IMR-90 (cell line): ENCODE measurements around the gene PMF1. TPM values are rescaled to one million over a fixed set of nuclear protein-coding genes. Genes with fewer than 3 reads are reported as not detected.

Experiments used
- ATAC-seq: fragments of 200-7000 bp; cut with Tn5 transposase; 2 replicates; pipeline ENCODE4 v1.9.1; 2020; ENCODE audit warnings: low read depth, mild to moderate bottlenecking, moderate library complexity
- BruUV-seq: library from RNA; stranded (reverse); fragments of 400-500 nt; replicated peaks from 2 replicates; lab custom pipeline; 2021; lab: Mats Ljungman, UMichigan
- CTCF ChIA-PET: fragments of 300-600 bp; formaldehyde crosslinking; extraction: SDS; loops from one replicate; lab custom pipeline; 2021; ENCODE audit warnings: antibody characterized with exemption; lab: Yijun Ruan, JAX
- POLR2A ChIA-PET: fragments of 300-600 bp; sonication (Branson Sonifier 250); formaldehyde crosslinking; loops from one replicate; lab custom pipeline; 2022; ENCODE audit warnings: antibody characterized with exemption; ENCODE audit not compliant: unreplicated experiment; lab: Charles Lee
- DNase-seq: peaks from one replicate; pipeline ENCODE4 v3.0.0; 2013
- H2AFZ ChIP-seq: replicated peaks from 2 replicates; pipeline ENCODE3; 2013; ENCODE audit warnings: low read length, mild to moderate bottlenecking; ENCODE audit not compliant: poor library complexity
- H2AK5ac ChIP-seq: 2 replicates; pipeline ENCODE4 v1.6.1; 2013; ENCODE audit warnings: low read depth, low read length, inconsistent platforms
- H2AK9ac ChIP-seq: replicated peaks from 2 replicates; pipeline ENCODE3; 2013; ENCODE audit warnings: mild to moderate bottlenecking, low read depth, low read length, moderate library complexity; ENCODE audit not compliant: poor library complexity
- H2BK120ac ChIP-seq: 2 replicates; pipeline ENCODE4 v1.6.1; 2013; ENCODE audit warnings: low read depth, low read length, inconsistent platforms
- H2BK15ac ChIP-seq: 3 replicates; pipeline ENCODE4 v1.6.1; 2013; ENCODE audit warnings: low read depth, low read length, inconsistent platforms
- H2BK20ac ChIP-seq: 2 replicates; pipeline ENCODE4 v1.6.1; 2013; ENCODE audit warnings: low read depth, mild to moderate bottlenecking, inconsistent platforms, low read length, moderate library complexity
- H2BK5ac ChIP-seq: 2 replicates; pipeline ENCODE4 v1.6.1; 2013; ENCODE audit warnings: mild to moderate bottlenecking, low read depth, low read length, inconsistent platforms; ENCODE audit not compliant: poor library complexity, severe bottlenecking
- H3K14ac ChIP-seq: replicated peaks from 2 replicates; pipeline ENCODE4 v1.6.1; 2013; ENCODE audit warnings: low read depth, low read length, inconsistent platforms
- H3K18ac ChIP-seq: 2 replicates; pipeline ENCODE4 v1.6.1; 2013; ENCODE audit warnings: low read depth, low read length, control low read depth
- H3K23ac ChIP-seq: 2 replicates; pipeline ENCODE4 v1.6.1; 2013; ENCODE audit warnings: low read depth, low read length, inconsistent platforms
- H3K27ac ChIP-seq: 2 replicates; pipeline ENCODE4 v1.5.1; 2013; ENCODE audit warnings: mild to moderate bottlenecking, control low read depth, low read length; ENCODE audit not compliant: insufficient read depth
- H3K27me3 ChIP-seq: 2 replicates; pipeline ENCODE4 v1.6.1; 2013; ENCODE audit warnings: low read length; ENCODE audit not compliant: control insufficient read depth, insufficient read depth
- H3K36me3 ChIP-seq: 2 replicates; pipeline ENCODE4 v1.6.1; 2013; ENCODE audit warnings: low read length, mixed read lengths; ENCODE audit not compliant: control insufficient read depth, insufficient read depth
- H3K4ac ChIP-seq: 2 replicates; pipeline ENCODE4 v1.6.1; 2013; ENCODE audit warnings: low read depth, low read length, inconsistent platforms
- H3K4me1 ChIP-seq: 2 replicates; pipeline ENCODE4 v1.6.1; 2013; ENCODE audit warnings: low read length, mixed read lengths; ENCODE audit not compliant: control insufficient read depth, insufficient read depth
- H3K4me2 ChIP-seq: 2 replicates; pipeline ENCODE4 v1.6.1; 2013; ENCODE audit warnings: low read depth, mild to moderate bottlenecking, control low read depth, low read length, moderate library complexity
- H3K4me3 ChIP-seq: 2 replicates; pipeline ENCODE4 v1.5.1; 2013; ENCODE audit warnings: low read depth, mild to moderate bottlenecking, control low read depth, low read length, moderate library complexity; ENCODE audit not compliant: insufficient read depth
- H3K56ac ChIP-seq: 2 replicates; pipeline ENCODE4 v1.6.1; 2013; ENCODE audit warnings: low read length, inconsistent platforms; ENCODE audit not compliant: insufficient read depth; ENCODE audit errors: extremely low read depth
- H3K79me1 ChIP-seq, 2 experiments: 2 replicates each; pipeline ENCODE4 v1.6.1; 2013; ENCODE audit warnings: low read length in 2 of 2, inconsistent platforms in 1 of 2, low read depth in 1 of 2
- H3K9ac ChIP-seq: 2 replicates; pipeline ENCODE4 v1.6.1; 2013; ENCODE audit warnings: low read depth, low read length, control low read depth
- H3K9me1 ChIP-seq: 2 replicates; pipeline ENCODE4 v1.6.1; 2013; ENCODE audit warnings: low read length, inconsistent platforms; ENCODE audit not compliant: insufficient read depth
- H3K9me3 ChIP-seq: 2 replicates; pipeline ENCODE4 v1.6.1; 2013; ENCODE audit warnings: low read length; ENCODE audit not compliant: control insufficient read depth, insufficient read depth
- H4K20me1 ChIP-seq: 2 replicates; pipeline ENCODE4 v1.6.1; 2013; ENCODE audit warnings: low read length, inconsistent platforms; ENCODE audit not compliant: insufficient read depth
- H4K5ac ChIP-seq: 2 replicates; pipeline ENCODE4 v1.6.1; 2013; ENCODE audit warnings: mild to moderate bottlenecking, low read depth, low read length, control low read depth
- H4K8ac ChIP-seq, 2 experiments: 2 replicates each; pipeline ENCODE4 v1.6.1; 2013; ENCODE audit warnings: low read depth in 2 of 2, low read length in 2 of 2, control low read depth in 1 of 2, inconsistent platforms in 1 of 2
- H4K91ac ChIP-seq: 2 replicates; pipeline ENCODE4 v1.6.1; 2013; ENCODE audit warnings: low read depth, low read length, inconsistent platforms; ENCODE audit not compliant: insufficient read depth
- BHLHE40 ChIP-seq: fragments of 150-350 bp; IDR thresholded peaks from 2 replicates; pipeline ENCODE4 v1.6.1; 2016; ENCODE audit warnings: mild to moderate bottlenecking, low read depth, low read length
- CEBPB ChIP-seq: IDR thresholded peaks from 2 replicates; pipeline ENCODE4 v1.6.1; 2012; ENCODE audit warnings: low read depth, low read length, improper control_type of control experiment
- CHD1 ChIP-seq: IDR thresholded peaks from 2 replicates; pipeline ENCODE4 v1.6.1; 2012; ENCODE audit warnings: low read depth, low read length, improper control_type of control experiment
- FOS ChIP-seq: fragments of 150-350 bp; IDR thresholded peaks from 2 replicates; pipeline ENCODE4 v1.6.1; 2016; ENCODE audit warnings: low read depth, low read length
- MAFK ChIP-seq: IDR thresholded peaks from 2 replicates; pipeline ENCODE4 v1.6.1; 2012; ENCODE audit warnings: low read depth, low read length, improper control_type of control experiment
- MAZ ChIP-seq: IDR thresholded peaks from 2 replicates; pipeline ENCODE4 v1.6.1; 2012; ENCODE audit warnings: low read depth, mild to moderate bottlenecking, low read length, improper control_type of control experiment, moderate library complexity, borderline replicate concordance
- MXI1 ChIP-seq: IDR thresholded peaks from 2 replicates; pipeline ENCODE4 v1.6.1; 2012; ENCODE audit warnings: low read depth, mild to moderate bottlenecking, low read length, moderate library complexity, borderline replicate concordance
- NFE2L2 ChIP-seq: fragments of 150-350 bp; IDR thresholded peaks from 2 replicates; pipeline ENCODE4 v1.6.1; 2016; ENCODE audit warnings: low read depth, mild to moderate bottlenecking, low read length
- POLR2A ChIP-seq: IDR thresholded peaks from 2 replicates; pipeline ENCODE4 v1.6.1; 2012; ENCODE audit warnings: mild to moderate bottlenecking, low read depth, low read length
- RAD21 ChIP-seq: IDR thresholded peaks from 2 replicates; pipeline ENCODE4 v1.6.1; 2012; ENCODE audit warnings: low read length, improper control_type of control experiment
- RCOR1 ChIP-seq: IDR thresholded peaks from 2 replicates; pipeline ENCODE4 v1.6.1; 2012; ENCODE audit warnings: mild to moderate bottlenecking, low read length, improper control_type of control experiment; ENCODE audit not compliant: insufficient replicate concordance
- RFX5 ChIP-seq: IDR thresholded peaks from 2 replicates; pipeline ENCODE4 v1.8.0; 2012; ENCODE audit warnings: low read depth, mild to moderate bottlenecking, low read length, moderate library complexity
- SMC3 ChIP-seq: fragments of 150-350 bp; IDR thresholded peaks from 2 replicates; pipeline ENCODE4 v1.6.1; 2016; ENCODE audit warnings: low read depth, mild to moderate bottlenecking, antibody characterized with exemption, low read length, moderate library complexity
- WGBS, 2 experiments: methylation state at CpG; one replicate each; pipeline versions ENCODE4 v1.1.5 to v1.1.7; 2013; ENCODE audit warnings: missing lambda C conversion rate in 2 of 2; ENCODE audit not compliant: insufficient read length in 1 of 2; ENCODE audit errors: extremely low coverage in 2 of 2; 5-methylcytosine and 5-hydroxymethylcytosine counted together
- dilution Hi-C: fragments of 300-500 bp; cut with HindIII; formaldehyde crosslinking; loops from one replicate; pipeline ENCODE4 v1.14.3; 2018; ENCODE audit warnings: low sequenced_read_pairs; ENCODE audit not compliant: unreplicated experiment
- in situ Hi-C: fragments of 300-500 bp; cut with MboI; formaldehyde crosslinking; loops from 3 replicates; pipeline ENCODE4 v1.14.3; 2019; ENCODE audit warnings: low sequenced_read_pairs, inconsistent platforms, mixed read lengths
- intact Hi-C: fragments of 100-400 bp; cut with micrococcal nuclease; formaldehyde crosslinking; loops from 2 replicates; pipeline ENCODE4 v1.10.0; 2022
- polyA plus RNA-seq, 3 experiments: library from polyadenylated mRNA; depleted of rRNA; stranded (reverse); fragments of >200 nt; gene quantifications; 2 replicates each; pipeline ENCODE4 v1.2.3, GENCODE V29; 2012; ENCODE audit warnings: low replicate concordance in 1 of 3
- total RNA-seq: library from RNA; depleted of rRNA; stranded (reverse); fragments of >200 nt; gene quantifications from 2 replicates; pipeline ENCODE4 v1.2.3, GENCODE V29; 2012
- TF ChIP-seq, protein P1 (sequence below): fragments of 150-350 bp; IDR thresholded peaks from 2 replicates; pipeline ENCODE4 v1.6.1; 2016; ENCODE audit warnings: low read depth, mild to moderate bottlenecking, low read length, moderate library complexity, borderline replicate concordance
- TF ChIP-seq, protein P2 (sequence below): conservative IDR thresholded peaks from 2 replicates; pipeline ENCODE4 v1.5.1; 2012; ENCODE audit warnings: mild to moderate bottlenecking, low read depth, low read length, improper control_type of control experiment
- TF ChIP-seq, protein P3 (sequence below): fragments of 150-350 bp; IDR thresholded peaks from 2 replicates; pipeline ENCODE4 v1.6.1; 2017; ENCODE audit warnings: mild to moderate bottlenecking, antibody characterized with exemption, low read length, low read depth

Gene PMF1
- total and polyA plus RNA-seq, 2 of the 4 experiments (the other 2 are of a cell fraction): 54.8 to 73.4 TPM

DNA sequence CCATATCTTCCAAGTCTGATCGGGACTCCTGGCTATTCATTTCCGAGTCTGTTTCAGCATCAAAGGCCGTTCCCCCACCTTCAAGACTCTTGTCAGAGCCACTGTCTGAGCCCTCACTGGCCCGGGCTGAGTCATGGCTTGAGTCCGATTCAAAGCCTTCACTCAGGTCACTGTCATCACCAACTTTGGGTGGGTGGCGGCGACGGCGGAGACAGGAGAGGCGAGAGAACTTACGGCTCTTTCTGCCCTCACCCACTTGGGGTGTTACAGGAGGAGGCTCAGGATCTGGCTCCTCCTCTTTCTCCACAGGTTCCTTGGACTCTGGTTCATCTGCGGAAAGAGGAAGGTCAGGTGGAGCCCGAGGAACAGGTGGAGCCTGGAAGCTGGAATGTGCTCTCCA lies 53.2 kb downstream of the PMF1 start:
- Histone ChIP-seq H3K4me1 (peaks cover 10% of the 10 kb centered on the region), H3K4me2 (no peak overlapping the region), H3K18ac (no peak overlapping the region), H3K9ac (no peak overlapping the region), H3K23ac (no peak overlapping the region), H4K20me1 (peaks cover 32% of the 10 kb centered on the region), H3K27me3 (no peaks in the 10 kb centered on the region), H4K8ac (no peak overlapping the region), H3K9me3 (no peaks in the 10 kb centered on the region), H3K4ac (no peak overlapping the region), H3K14ac (no peak overlapping the region), H3K9me1 (peaks cover 19% of the 10 kb centered on the region), H3K27ac (no peak overlapping the region), H2AFZ (no peak overlapping the region), H2BK5ac (no peak overlapping the region), H3K56ac (no peak overlapping the region), H2BK20ac (no peak overlapping the region), H2BK15ac (no peak overlapping the region), H2AK9ac (no peak overlapping the region), H4K91ac (no peak overlapping the region), H2BK120ac (no peak overlapping the region), H3K79me1 (peaks cover 13 to 53% of the 10 kb centered on the region in 2 experiments), H3K4me3 (no peak overlapping the region), H4K5ac (no peak overlapping the region), H2AK5ac (no peak overlapping the region), H3K36me3 (peaks cover 63% of the 10 kb centered on the region)
- POLR2A ChIA-PET: no interaction called here
- dilution Hi-C loops (no loop called here), intact Hi-C loops (loop anchor here (5.0 kb wide), 1 partner anchor 51 kb away; no protein-coding TSS in a partner anchor), in situ Hi-C loops (no loop called here)
- no peak for DNase-seq
- BruUV-seq: no TSS peak
- 100% methylated on average over 2 of the region's 13 CpGs; no CpG with 5 or more reads in 1 of the 2 experiments for WGBS, 2 experiments
- CTCF ChIA-PET: no interaction called here
- TF ChIP-seq, protein P1, sequence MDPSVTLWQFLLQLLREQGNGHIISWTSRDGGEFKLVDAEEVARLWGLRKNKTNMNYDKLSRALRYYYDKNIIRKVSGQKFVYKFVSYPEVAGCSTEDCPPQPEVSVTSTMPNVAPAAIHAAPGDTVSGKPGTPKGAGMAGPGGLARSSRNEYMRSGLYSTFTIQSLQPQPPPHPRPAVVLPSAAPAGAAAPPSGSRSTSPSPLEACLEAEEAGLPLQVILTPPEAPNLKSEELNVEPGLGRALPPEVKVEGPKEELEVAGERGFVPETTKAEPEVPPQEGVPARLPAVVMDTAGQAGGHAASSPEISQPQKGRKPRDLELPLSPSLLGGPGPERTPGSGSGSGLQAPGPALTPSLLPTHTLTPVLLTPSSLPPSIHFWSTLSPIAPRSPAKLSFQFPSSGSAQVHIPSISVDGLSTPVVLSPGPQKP: no peak
- TF ChIP-seq RCOR1 (no peak), SMC3 (no peak), MAFK (no peak), NFE2L2 (no peak), FOS (no peak), RAD21 (no peak), BHLHE40 (no peak), RFX5 (no peak), MAZ (no peak), CEBPB (no peak), CHD1 (no peak), POLR2A (no peak), MXI1 (no peak)
- TF ChIP-seq, protein P2, sequence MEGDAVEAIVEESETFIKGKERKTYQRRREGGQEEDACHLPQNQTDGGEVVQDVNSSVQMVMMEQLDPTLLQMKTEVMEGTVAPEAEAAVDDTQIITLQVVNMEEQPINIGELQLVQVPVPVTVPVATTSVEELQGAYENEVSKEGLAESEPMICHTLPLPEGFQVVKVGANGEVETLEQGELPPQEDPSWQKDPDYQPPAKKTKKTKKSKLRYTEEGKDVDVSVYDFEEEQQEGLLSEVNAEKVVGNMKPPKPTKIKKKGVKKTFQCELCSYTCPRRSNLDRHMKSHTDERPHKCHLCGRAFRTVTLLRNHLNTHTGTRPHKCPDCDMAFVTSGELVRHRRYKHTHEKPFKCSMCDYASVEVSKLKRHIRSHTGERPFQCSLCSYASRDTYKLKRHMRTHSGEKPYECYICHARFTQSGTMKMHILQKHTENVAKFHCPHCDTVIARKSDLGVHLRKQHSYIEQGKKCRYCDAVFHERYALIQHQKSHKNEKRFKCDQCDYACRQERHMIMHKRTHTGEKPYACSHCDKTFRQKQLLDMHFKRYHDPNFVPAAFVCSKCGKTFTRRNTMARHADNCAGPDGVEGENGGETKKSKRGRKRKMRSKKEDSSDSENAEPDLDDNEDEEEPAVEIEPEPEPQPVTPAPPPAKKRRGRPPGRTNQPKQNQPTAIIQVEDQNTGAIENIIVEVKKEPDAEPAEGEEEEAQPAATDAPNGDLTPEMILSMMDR: no peak
- TF ChIP-seq, protein P3, sequence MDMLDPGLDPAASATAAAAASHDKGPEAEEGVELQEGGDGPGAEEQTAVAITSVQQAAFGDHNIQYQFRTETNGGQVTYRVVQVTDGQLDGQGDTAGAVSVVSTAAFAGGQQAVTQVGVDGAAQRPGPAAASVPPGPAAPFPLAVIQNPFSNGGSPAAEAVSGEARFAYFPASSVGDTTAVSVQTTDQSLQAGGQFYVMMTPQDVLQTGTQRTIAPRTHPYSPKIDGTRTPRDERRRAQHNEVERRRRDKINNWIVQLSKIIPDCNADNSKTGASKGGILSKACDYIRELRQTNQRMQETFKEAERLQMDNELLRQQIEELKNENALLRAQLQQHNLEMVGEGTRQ: no peak
- no peak for ATAC-seq
